HG03097 (cell line): ENCODE results near the gene TMEM120B.
"Not testable (repeated sequence)": the region's sequence is repeated elsewhere in the genome, so short reads cannot be mapped to it uniquely, and the experiment has no call there.

Experiments used
- ATAC-seq: cut with Tn5 transposase; IDR thresholded peaks from one replicate; pipeline ENCODE4 v1.9.1; 2021; ENCODE audit not compliant: unreplicated experiment, low FRiP score

The TMEM120B gene

GRCh38 chr12:121708313-121709063, 4.1 kb upstream of the TMEM120B start:
- ATAC-seq: no peak

GRCh38 chr12:121709064-121709424, 3.5 kb upstream of the TMEM120B start:
- not testable (repeated sequence) for ATAC-seq

- no peak for ATAC-seq
These were observed 3.0 kb upstream of the TMEM120B start for GRCh38 chr12:121709478-121709961.

- no peak for ATAC-seq
These were observed 977 bp upstream of the TMEM120B start for GRCh38 chr12:121711361-121712189.

GRCh38 chr12:121712190-121712460, 427 bp upstream of the TMEM120B start:
- ATAC-seq: peak; percentile 25

- no peak for ATAC-seq
These were observed 765 bp downstream of the TMEM120B start for GRCh38 chr12:121713257-121713777.

- no peak for ATAC-seq
These were observed 1.2 kb downstream of the TMEM120B start for GRCh38 chr12:121713793-121714192.

- ATAC-seq: not testable (repeated sequence)
These were observed 2.5 kb downstream of the TMEM120B start for GRCh38 chr12:121715055-121715454.

- no peak for ATAC-seq
These were observed 3.4 kb downstream of the TMEM120B start for GRCh38 chr12:121715862-121716435.

GRCh38 chr12:121717041-121717699, 4.6 kb downstream of the TMEM120B start:
- no peak for ATAC-seq

- no peak for ATAC-seq
These were observed 6.2 kb downstream of the TMEM120B start for GRCh38 chr12:121718653-121719239.

- no peak for ATAC-seq
These were observed 7.4 kb downstream of the TMEM120B start for GRCh38 chr12:121719926-121720414.

GRCh38 chr12:121720762-121721161, 8.2 kb downstream of the TMEM120B start:
- ATAC-seq: no peak

GRCh38 chr12:121722511-121722910, 10.0 kb downstream of the TMEM120B start:
- no peak for ATAC-seq

GRCh38 chr12:121723200-121723599, 10.6 kb downstream of the TMEM120B start:
- no peak for ATAC-seq

GRCh38 chr12:121724925-121725324, 12.4 kb downstream of the TMEM120B start:
- ATAC-seq: no peak

- ATAC-seq: no peak
These were observed 12.9 kb downstream of the TMEM120B start for GRCh38 chr12:121725423-121725822.

GRCh38 chr12:121729021-121729420, 16.5 kb downstream of the TMEM120B start:
- no peak for ATAC-seq

GRCh38 chr12:121731473-121731872, 18.9 kb downstream of the TMEM120B start:
- ATAC-seq: no peak

- no peak for ATAC-seq
These were observed 21.3 kb downstream of the TMEM120B start for GRCh38 chr12:121733849-121734248.
